Activated B cell treated with CpG ODN at 0.5 μM for 24 hours (primary cell): ENCODE data around the gene TRIL. TPM values are rescaled to one million over a fixed set of nuclear protein-coding genes. Genes with fewer than 3 reads are reported as not detected.

ENCODE experiments used
- ATAC-seq: fragments of 200-7000 bp; cut with Tn5 transposase; one replicate; pipeline ENCODE4 v1.10.0; 2021; ENCODE audit warnings: low read depth, mild to moderate bottlenecking, moderate library complexity
- CTCF ChIA-PET: fragments of 350-600 bp; sonication (Branson Sonifier 250); formaldehyde crosslinking; loops from one replicate; lab custom pipeline; 2021; ENCODE audit warnings: antibody characterized with exemption; lab: Charles Lee
- POLR2A ChIA-PET: fragments of 350-600 bp; sonication (Branson Sonifier 250); formaldehyde crosslinking; loops from one replicate; lab custom pipeline; 2021; ENCODE audit warnings: antibody characterized with exemption; lab: Charles Lee
- DNase-seq: peaks from one replicate; pipeline ENCODE4 v3.0.0; 2022
- H3K27ac Mint-ChIP-seq: one replicate; pipeline ENCODE4 v1.8.0; 2020; ENCODE audit warnings: mixed read lengths
- H3K27me3 Mint-ChIP-seq: one replicate; pipeline ENCODE4 v1.8.0; 2021; ENCODE audit warnings: mixed read lengths
- H3K36me3 Mint-ChIP-seq: one replicate; pipeline ENCODE4 v1.8.0; 2021; ENCODE audit warnings: low read depth, mixed read lengths
- H3K4me1 Mint-ChIP-seq: one replicate; pipeline ENCODE4 v1.8.0; 2021; ENCODE audit warnings: mixed read lengths
- H3K4me3 Mint-ChIP-seq: one replicate; pipeline ENCODE4 v1.8.0; 2020; ENCODE audit warnings: mild to moderate bottlenecking, mixed read lengths
- H3K9me3 Mint-ChIP-seq: one replicate; pipeline ENCODE4 v1.8.0; 2020; ENCODE audit warnings: mixed read lengths
- intact Hi-C: fragments of 100-400 bp; cut with micrococcal nuclease; formaldehyde crosslinking; loops from one replicate; pipeline ENCODE4 v1.15.1; 2024
- total RNA-seq: library from RNA; stranded (reverse); gene quantifications from 2 replicates; pipeline ENCODE4 v1.2.3, GENCODE V29; 2022
- TF ChIP-seq, protein P1 (sequence below): fragments of 200-600 bp; IDR thresholded peaks from one replicate; pipeline ENCODE4 v1.8.0; 2022; ENCODE audit warnings: antibody characterized with exemption, mild to moderate bottlenecking

Gene TRIL
- not detected in 2 replicates for total RNA-seq

DNA sequence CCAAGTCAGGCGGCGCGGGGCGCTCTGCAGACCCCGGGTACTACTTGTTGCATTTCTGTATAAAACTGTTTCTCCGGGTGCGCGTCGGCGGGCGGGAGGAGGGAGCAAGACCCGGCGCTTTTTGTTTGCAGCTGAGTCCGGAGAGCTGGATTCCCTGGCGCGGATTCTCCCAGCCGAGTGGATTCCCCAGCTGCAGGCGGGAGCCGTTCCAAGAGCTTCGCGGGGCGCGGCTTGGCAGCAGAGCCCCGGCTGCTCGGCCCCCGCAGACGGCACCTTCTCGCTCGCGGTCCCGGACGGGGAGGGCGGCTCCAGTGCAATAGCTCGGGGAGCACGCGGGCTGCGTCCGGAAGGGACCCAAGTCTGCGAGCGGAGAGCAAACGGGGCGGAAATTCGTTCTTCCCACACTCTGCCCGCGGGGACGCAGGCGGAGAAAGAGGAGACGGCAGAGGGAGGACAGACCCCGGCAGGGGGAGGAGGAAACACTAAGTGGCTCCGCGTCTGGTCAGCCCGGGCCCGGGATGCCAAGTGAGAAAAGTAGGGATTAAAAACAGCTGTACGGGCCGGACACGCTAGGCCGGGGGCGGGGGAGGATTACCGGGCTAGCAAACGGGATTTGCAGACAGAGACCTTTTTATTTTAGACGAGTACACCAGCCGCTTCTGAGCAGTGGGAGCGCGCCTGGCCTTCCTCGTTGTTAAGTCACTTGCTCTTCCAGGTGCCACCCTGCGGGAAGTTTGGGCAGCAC, at the start of gene TRIL:
Gene TRIL (minus strand): TSS at position 96 of the 745 bp plus-strand sequence. CDS start 284 bp downstream, outside the sequence.
- ChIA-PET POLR2A (no interaction called here), CTCF (no interaction called here)
- Mint-ChIP-seq H3K27ac (no peak within 1 kb of the TSS), H3K4me1 (peaks cover 14% of the 10 kb centered on the region), H3K9me3 (no peaks in the 10 kb centered on the region), H3K36me3 (no peaks in the 10 kb centered on the region), H3K4me3 (peak within 1 kb of the TSS; percentile 46), H3K27me3 (peaks cover 44% of the 10 kb centered on the region)
- TF ChIP-seq, protein P1, sequence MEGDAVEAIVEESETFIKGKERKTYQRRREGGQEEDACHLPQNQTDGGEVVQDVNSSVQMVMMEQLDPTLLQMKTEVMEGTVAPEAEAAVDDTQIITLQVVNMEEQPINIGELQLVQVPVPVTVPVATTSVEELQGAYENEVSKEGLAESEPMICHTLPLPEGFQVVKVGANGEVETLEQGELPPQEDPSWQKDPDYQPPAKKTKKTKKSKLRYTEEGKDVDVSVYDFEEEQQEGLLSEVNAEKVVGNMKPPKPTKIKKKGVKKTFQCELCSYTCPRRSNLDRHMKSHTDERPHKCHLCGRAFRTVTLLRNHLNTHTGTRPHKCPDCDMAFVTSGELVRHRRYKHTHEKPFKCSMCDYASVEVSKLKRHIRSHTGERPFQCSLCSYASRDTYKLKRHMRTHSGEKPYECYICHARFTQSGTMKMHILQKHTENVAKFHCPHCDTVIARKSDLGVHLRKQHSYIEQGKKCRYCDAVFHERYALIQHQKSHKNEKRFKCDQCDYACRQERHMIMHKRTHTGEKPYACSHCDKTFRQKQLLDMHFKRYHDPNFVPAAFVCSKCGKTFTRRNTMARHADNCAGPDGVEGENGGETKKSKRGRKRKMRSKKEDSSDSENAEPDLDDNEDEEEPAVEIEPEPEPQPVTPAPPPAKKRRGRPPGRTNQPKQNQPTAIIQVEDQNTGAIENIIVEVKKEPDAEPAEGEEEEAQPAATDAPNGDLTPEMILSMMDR, result no peak
- ATAC-seq (no peak), DNase-seq (no peak)
- intact Hi-C loops, result loop anchor here (10.0 kb wide), 1 partner anchor 1764 kb away; no protein-coding TSS in a partner anchor

GRCh38 chr7:29007127-29007526, 49.0 kb upstream of the TRIL start:
- TF ChIP-seq, protein P1, result no peak
- intact Hi-C loops, result no loop called here
- ChIA-PET CTCF (no interaction called here), POLR2A (no interaction called here)
- DNase-seq (no peak), ATAC-seq (no peak)
- Mint-ChIP-seq H3K9me3 (peaks cover 2% of the 10 kb centered on the region), H3K4me3 (no peak overlapping the region), H3K36me3 (no peaks in the 10 kb centered on the region), H3K4me1 (no peaks in the 10 kb centered on the region), H3K27me3 (peaks cover 7% of the 10 kb centered on the region), H3K27ac (no peak overlapping the region)

DNA sequence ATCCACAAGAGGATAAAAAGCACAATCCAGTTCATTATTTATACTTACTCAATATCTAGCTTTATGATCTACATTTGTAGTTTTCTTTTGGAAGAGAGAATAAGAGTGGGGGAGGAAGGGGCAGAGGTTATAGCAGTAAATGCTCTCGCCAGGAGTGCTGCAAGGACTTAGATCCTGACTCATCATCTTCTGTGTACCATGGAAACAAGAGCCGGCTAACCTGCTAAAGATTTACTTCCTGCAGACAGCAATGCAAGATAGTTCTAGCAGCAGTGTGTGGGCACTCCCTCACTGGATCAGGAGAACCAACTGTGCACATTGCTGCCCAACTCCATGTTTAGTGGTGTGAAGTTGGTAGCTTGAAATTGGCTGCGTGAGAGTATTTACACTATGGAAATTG, 47.7 kb upstream of the TRIL start:
- CTCF ChIA-PET, result no interaction called here
- H3K9me3 Mint-ChIP-seq, result peaks cover 2% of the 10 kb centered on the region
- TF ChIP-seq, protein P1, result no peak
- H3K27ac Mint-ChIP-seq, result no peak overlapping the region
- POLR2A ChIA-PET, result no interaction called here
- no peaks in the 10 kb centered on the region for H3K4me1 Mint-ChIP-seq
- no peak for DNase-seq
- H3K27me3 Mint-ChIP-seq, result peaks cover 8% of the 10 kb centered on the region
- no peaks in the 10 kb centered on the region for H3K36me3 Mint-ChIP-seq
- ATAC-seq, result no peak
- H3K4me3 Mint-ChIP-seq, result no peak overlapping the region
- intact Hi-C loops, result no loop called here

- peaks cover 2% of the 10 kb centered on the region for H3K9me3 Mint-ChIP-seq
- no peak overlapping the region for H3K4me3 Mint-ChIP-seq
- H3K36me3 Mint-ChIP-seq, result no peaks in the 10 kb centered on the region
- no peak overlapping the region for H3K27ac Mint-ChIP-seq
- CTCF ChIA-PET, result no interaction called here
- TF ChIP-seq, protein P1, result no peak
- intact Hi-C loops, result no loop called here
- POLR2A ChIA-PET, result no interaction called here
- H3K4me1 Mint-ChIP-seq, result no peaks in the 10 kb centered on the region
- DNase-seq (no peak), ATAC-seq (no peak)
- H3K27me3 Mint-ChIP-seq, result peaks cover 10% of the 10 kb centered on the region
These were observed 47.3 kb upstream of the TRIL start for GRCh38 chr7:29005406-29005805.

DNA sequence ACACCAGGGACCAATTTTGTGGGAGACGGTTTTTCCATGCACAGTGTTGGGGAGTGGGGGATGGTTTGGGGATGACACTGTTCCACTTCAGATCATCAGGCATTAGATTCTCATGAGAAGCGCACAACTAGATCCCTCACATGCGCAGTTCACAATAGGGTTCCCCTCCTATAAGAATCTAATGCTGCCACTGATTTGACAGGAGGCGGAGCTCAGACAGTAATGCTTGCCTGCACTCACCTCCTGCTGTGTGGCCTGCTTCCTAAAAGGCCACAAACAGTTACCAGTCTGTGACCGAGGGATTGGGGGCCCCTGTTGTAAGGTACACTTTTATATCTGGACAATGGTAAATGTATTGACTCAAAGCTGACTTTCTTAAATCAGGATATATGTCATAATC, 45.6 kb upstream of the TRIL start:
- TF ChIP-seq, protein P1, result no peak
- intact Hi-C loops, result no loop called here

More for the DNA sequence above, 45.6 kb upstream of the TRIL start:
- Mint-ChIP-seq H3K4me1 (no peaks in the 10 kb centered on the region), H3K27me3 (peaks cover 12% of the 10 kb centered on the region), H3K9me3 (peaks cover 2% of the 10 kb centered on the region), H3K36me3 (no peaks in the 10 kb centered on the region), H3K4me3 (no peak overlapping the region), H3K27ac (no peak overlapping the region)
- DNase-seq (no peak), ATAC-seq (no peak)
- ChIA-PET CTCF (no interaction called here), POLR2A (no interaction called here)
